HepG2 (cell line): ENCODE measurements around the gene LRRC27. TPM values are rescaled to one million over a fixed set of nuclear protein-coding genes. Genes with fewer than 3 reads are reported as not detected.
A peak's percentile ranks its signal among the peaks of the same experiment; 100 is the strongest.

Experiments used
- ATAC-seq: fragments of 200-7000 bp; cut with Tn5 transposase; 3 replicates; pipeline ENCODE4 v1.9.1; 2020; ENCODE audit warnings: mild to moderate bottlenecking, moderate library complexity
- BruUV-seq: library from RNA; stranded (reverse); fragments of 400-500 nt; replicated peaks from 2 replicates; lab custom pipeline; 2021; lab: Mats Ljungman, UMichigan
- CTCF ChIA-PET: fragments of 300-600 bp; formaldehyde crosslinking; extraction: SDS; loops from one replicate; lab custom pipeline; 2021; ENCODE audit warnings: low total read pairs, inconsistent platforms, low intra/inter-chr PET ratio; lab: Yijun Ruan, JAX
- POLR2A ChIA-PET: fragments of 350-600 bp; sonication (Branson Sonifier 250); formaldehyde crosslinking; loops from one replicate; lab custom pipeline; 2020; ENCODE audit warnings: antibody characterized with exemption, inconsistent platforms; lab: Yijun Ruan, JAX
- DNase-seq: peaks from one replicate; pipeline ENCODE4 v3.0.0-alpha.2; 2015; ENCODE audit warnings: low spot score
- FAIRE-seq: peaks from 3 replicates; lab custom pipeline; 2011; peaks lifted over from hg19 to GRCh38; lab: Jason Lieb, UNC
- H2AFZ ChIP-seq: one replicate; pipeline ENCODE4 v1.6.1; 2011; ENCODE audit warnings: low read length, inconsistent platforms
- H3K27ac ChIP-seq: fragments of 300-600 bp; 3 replicates; pipeline ENCODE4 v1.8.0; 2011; ENCODE audit warnings: mixed run types, mild to moderate bottlenecking, mixed read lengths, low read length, inconsistent platforms; ENCODE audit not compliant: insufficient read depth; ENCODE audit errors: extremely low read length
- H3K27me3 ChIP-seq, 2 experiments: fragments of 200-600 bp in 1 of 2; 2 replicates in 1 of 2; 3 replicates in 1 of 2; pipeline versions ENCODE4 v1.6.0 to v1.8.0; 2011; ENCODE audit warnings: low read length in 2 of 2, mild to moderate bottlenecking in 2 of 2, moderate library complexity in 2 of 2, inconsistent platforms in 1 of 2; ENCODE audit not compliant: insufficient read depth in 2 of 2, control insufficient read depth in 1 of 2
- H3K36me3 ChIP-seq, 2 experiments: fragments of 200-600 bp in 1 of 2; replicated peaks in 1 of 2; 2 replicates in 1 of 2; 3 replicates in 1 of 2; pipeline versions ENCODE4 v1.5.1 to v1.8.0; 2011; ENCODE audit warnings: low read length in 2 of 2, inconsistent platforms in 1 of 2; ENCODE audit not compliant: insufficient read depth in 2 of 2, control insufficient read depth in 1 of 2
- H3K4me1 ChIP-seq: 2 replicates; pipeline ENCODE4 v1.5.1; 2012; ENCODE audit warnings: low read length, inconsistent platforms; ENCODE audit not compliant: insufficient read depth
- H3K4me2 ChIP-seq: 2 replicates; pipeline ENCODE4 v1.6.0; 2011; ENCODE audit warnings: low read depth, low read length, inconsistent platforms
- H3K4me3 ChIP-seq, 3 experiments: fragments of 200-600 bp in 1 of 3; sonication (generic), shearing (Covaris generic) in 1 of 3; replicated peaks in 1 of 3; 2 replicates each; pipeline ENCODE4 v1.5.1; 2011 to 2016; ENCODE audit warnings: low read length in 3 of 3, inconsistent platforms in 2 of 3, low read depth in 2 of 3, mild to moderate bottlenecking in 2 of 3, control low read depth in 1 of 3, mixed read lengths in 1 of 3; ENCODE audit not compliant: insufficient read depth in 1 of 3
- H3K79me2 ChIP-seq: one replicate; pipeline ENCODE4 v1.6.1; 2011; ENCODE audit warnings: low read length, inconsistent platforms; ENCODE audit not compliant: insufficient read depth
- H3K9ac ChIP-seq: 2 replicates; pipeline ENCODE4 v1.6.0; 2011; ENCODE audit warnings: mild to moderate bottlenecking, low read depth, low read length, inconsistent platforms; ENCODE audit not compliant: insufficient read depth
- H3K9me3 ChIP-seq: 2 replicates; pipeline ENCODE4 v1.5.1; 2012; ENCODE audit warnings: mild to moderate bottlenecking, low read length
- H4K20me1 ChIP-seq: 2 replicates; pipeline ENCODE4 v1.6.0; 2011; ENCODE audit warnings: inconsistent platforms, mild to moderate bottlenecking, low read length, moderate library complexity; ENCODE audit not compliant: insufficient read depth
- CHD2 ChIP-seq: IDR thresholded peaks from 2 replicates; pipeline ENCODE4 v1.6.1; 2011; ENCODE audit warnings: low read depth, low read length, improper control_type of control experiment
- EED ChIP-seq: sonication (generic); formaldehyde crosslinking; IDR thresholded peaks from 2 replicates; pipeline ENCODE4 v1.5.0; 2020; ENCODE audit warnings: mild to moderate bottlenecking, missing genetic modification reagents
- HOMEZ ChIP-seq: IDR thresholded peaks from 2 replicates; pipeline ENCODE4 v1.6.1; 2016; ENCODE audit warnings: low read depth
- KDM3A ChIP-seq: IDR thresholded peaks from 2 replicates; pipeline ENCODE4 v1.6.1; 2018; ENCODE audit warnings: low read depth, missing compliant biosample characterization
- KLF9 ChIP-seq: IDR thresholded peaks from 2 replicates; pipeline ENCODE4 v1.6.1; 2016; ENCODE audit warnings: low read depth
- TBX2 ChIP-seq: sonication (generic); formaldehyde crosslinking; IDR thresholded peaks from 2 replicates; pipeline ENCODE4 v1.5.0; 2020; ENCODE audit warnings: missing genetic modification reagents, mild to moderate bottlenecking, borderline replicate concordance
- TERF1 ChIP-seq: sonication (generic); formaldehyde crosslinking; IDR thresholded peaks from 2 replicates; pipeline ENCODE4 v1.8.0; 2022; ENCODE audit warnings: mild to moderate bottlenecking, missing genetic modification reagents, moderate library complexity
- ZNF235 ChIP-seq: sonication (generic); formaldehyde crosslinking; IDR thresholded peaks from 2 replicates; pipeline ENCODE4 v1.8.1; 2023; ENCODE audit warnings: mild to moderate bottlenecking, missing genetic modification reagents, borderline replicate concordance
- ZNF296 ChIP-seq: sonication (generic); formaldehyde crosslinking; conservative IDR thresholded peaks from 2 replicates; pipeline ENCODE4 v1.5.0; 2020; ENCODE audit warnings: mild to moderate bottlenecking, missing genetic modification reagents
- ZNF766 ChIP-seq: sonication (generic); formaldehyde crosslinking; IDR thresholded peaks from 2 replicates; pipeline ENCODE4 v1.5.0; 2020; ENCODE audit warnings: missing genetic modification reagents, borderline replicate concordance
- ZSCAN22 ChIP-seq: sonication (generic); formaldehyde crosslinking; IDR thresholded peaks from 2 replicates; pipeline ENCODE4 v1.4.0; 2020; ENCODE audit warnings: mild to moderate bottlenecking, missing genetic modification reagents
- WGBS: methylation state at CpG from one replicate; pipeline ENCODE4 v1.1.6; 2017; ENCODE audit warnings: low lambda C conversion rate; 5-methylcytosine and 5-hydroxymethylcytosine counted together
- in situ Hi-C: cut with HindIII; loops from 2 replicates; pipeline ENCODE4 v1.10.0; 2017; ENCODE audit warnings: low pct_unique_long_range_greater_than_20kb; ENCODE audit not compliant: extremely low pct_ligation_motif_present
- intact Hi-C: fragments of 100-400 bp; cut with micrococcal nuclease; formaldehyde crosslinking; loops from one replicate; pipeline ENCODE4 v1.10.0; 2022; ENCODE audit not compliant: unreplicated experiment
- polyA plus RNA-seq, 8 experiments: library from polyadenylated mRNA; depleted of rRNA in 3 of 8; stranded (reverse) in 7 of 8; unstranded in 1 of 8; fragments of >200 nt; fragmentation: Illumina TruSeq in 4 of 8; extraction: Trizol in 4 of 8; gene quantifications; 2 replicates each; pipeline versions ENCODE4 v1.2.1 to v1.2.3, GENCODE V29; 2011 to 2016; ENCODE audit warnings: low read depth in 4 of 8, missing spikeins in 1 of 8, mixed read lengths in 1 of 8; ENCODE audit not compliant: insufficient read depth in 1 of 8
- total RNA-seq, 5 experiments: library from RNA; depleted of rRNA; stranded (reverse); fragments of >200 nt; fragmentation: Illumina TruSeq; extraction: Trizol; gene quantifications; 2 replicates each; pipeline ENCODE4 v1.2.3, GENCODE V29; 2016; ENCODE audit warnings: low read depth in 1 of 5
- TF ChIP-seq, protein P1 (sequence below): sonication (generic); formaldehyde crosslinking; IDR thresholded peaks from 2 replicates; pipeline ENCODE4 v1.5.0; 2020; ENCODE audit warnings: mild to moderate bottlenecking, missing genetic modification reagents
- TF ChIP-seq, protein P2 (sequence below): sonication (generic); formaldehyde crosslinking; IDR thresholded peaks from 2 replicates; pipeline ENCODE4 v1.8.0; 2022; ENCODE audit warnings: mild to moderate bottlenecking, missing genetic modification reagents
- TF ChIP-seq, protein P3 (sequence below): IDR thresholded peaks from 2 replicates; pipeline ENCODE4 v1.6.1; 2016
- TF ChIP-seq, protein P4 (sequence below): IDR thresholded peaks from 2 replicates; pipeline ENCODE4 v1.6.1; 2012; ENCODE audit warnings: inconsistent platforms

The LRRC27 gene
- total and polyA plus RNA-seq, 2 of the 13 experiments (the other 11 are each of a cell fraction or from before 2014, with no cell fraction given) = 4.2 to 4.6 TPM

- no peaks in the 10 kb centered on the region; a peak in 2 of 5 replicates for H3K27me3 ChIP-seq
- no peaks in the 10 kb centered on the region for H4K20me1 ChIP-seq
- CTCF ChIA-PET = no interaction called here
- intact Hi-C loops (no loop called here), in situ Hi-C loops (no loop called here)
- H2AFZ ChIP-seq = no peak overlapping the region
- POLR2A ChIA-PET = interaction anchor here (1.2 kb wide), 1 partner anchor 30 kb away, joined by 3 read pairs; no protein-coding TSS in a partner anchor
- DNase-seq (no peak), ATAC-seq (peak; percentile 76), FAIRE-seq (no peak)
- peaks cover 21% of the 10 kb centered on the region for H3K4me1 ChIP-seq
- H3K79me2 ChIP-seq = no peaks in the 10 kb centered on the region
- no TSS peak for BruUV-seq
- no peaks in the 10 kb centered on the region for H3K9me3 ChIP-seq
- H3K4me3 ChIP-seq = peak overlapping the region in 1 of 3 experiments; percentile 58; a peak in 2 of 6 replicates
- H3K9ac ChIP-seq = no peak overlapping the region
- no peak overlapping the region for H3K27ac ChIP-seq
- peak overlapping the region; percentile 68 for H3K4me2 ChIP-seq
- WGBS = 48% methylated on average over 18 of the region's 36 CpGs
- no peaks in the 10 kb centered on the region for H3K36me3 ChIP-seq
- TF ChIP-seq ZNF235 (no peak), TERF1 (no peak), KDM3A (CRISPR knock-in tag) (no peak), CHD2 (no peak), ZNF296 (CRISPR knock-in tag) (no peak), ZSCAN22 (CRISPR knock-in tag) (no peak), HOMEZ (CRISPR knock-in tag) (no peak), TBX2 (peak; percentile 23; the same call in 1 of the 2 replicates), KLF9 (CRISPR knock-in tag) (0 out of 2 replicates have a peak, but pooled peaks have one; percentile 41), EED (CRISPR knock-in tag) (0 out of 2 replicates have a peak, but pooled peaks have one; percentile 50), ZNF766 (CRISPR knock-in tag) (no peak)
- TF ChIP-seq, protein P1, sequence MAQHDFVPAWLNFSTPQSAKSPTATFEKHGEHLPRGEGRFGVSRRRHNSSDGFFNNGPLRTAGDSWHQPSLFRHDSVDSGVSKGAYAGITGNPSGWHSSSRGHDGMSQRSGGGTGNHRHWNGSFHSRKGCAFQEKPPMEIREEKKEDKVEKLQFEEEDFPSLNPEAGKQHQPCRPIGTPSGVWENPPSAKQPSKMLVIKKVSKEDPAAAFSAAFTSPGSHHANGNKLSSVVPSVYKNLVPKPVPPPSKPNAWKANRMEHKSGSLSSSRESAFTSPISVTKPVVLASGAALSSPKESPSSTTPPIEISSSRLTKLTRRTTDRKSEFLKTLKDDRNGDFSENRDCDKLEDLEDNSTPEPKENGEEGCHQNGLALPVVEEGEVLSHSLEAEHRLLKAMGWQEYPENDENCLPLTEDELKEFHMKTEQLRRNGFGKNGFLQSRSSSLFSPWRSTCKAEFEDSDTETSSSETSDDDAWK (CRISPR knock-in tag) = no peak
- TF ChIP-seq, protein P2, sequence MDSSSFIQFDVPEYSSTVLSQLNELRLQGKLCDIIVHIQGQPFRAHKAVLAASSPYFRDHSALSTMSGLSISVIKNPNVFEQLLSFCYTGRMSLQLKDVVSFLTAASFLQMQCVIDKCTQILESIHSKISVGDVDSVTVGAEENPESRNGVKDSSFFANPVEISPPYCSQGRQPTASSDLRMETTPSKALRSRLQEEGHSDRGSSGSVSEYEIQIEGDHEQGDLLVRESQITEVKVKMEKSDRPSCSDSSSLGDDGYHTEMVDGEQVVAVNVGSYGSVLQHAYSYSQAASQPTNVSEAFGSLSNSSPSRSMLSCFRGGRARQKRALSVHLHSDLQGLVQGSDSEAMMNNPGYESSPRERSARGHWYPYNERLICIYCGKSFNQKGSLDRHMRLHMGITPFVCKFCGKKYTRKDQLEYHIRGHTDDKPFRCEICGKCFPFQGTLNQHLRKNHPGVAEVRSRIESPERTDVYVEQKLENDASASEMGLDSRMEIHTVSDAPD (CRISPR knock-in tag) = no peak
- TF ChIP-seq, protein P3, sequence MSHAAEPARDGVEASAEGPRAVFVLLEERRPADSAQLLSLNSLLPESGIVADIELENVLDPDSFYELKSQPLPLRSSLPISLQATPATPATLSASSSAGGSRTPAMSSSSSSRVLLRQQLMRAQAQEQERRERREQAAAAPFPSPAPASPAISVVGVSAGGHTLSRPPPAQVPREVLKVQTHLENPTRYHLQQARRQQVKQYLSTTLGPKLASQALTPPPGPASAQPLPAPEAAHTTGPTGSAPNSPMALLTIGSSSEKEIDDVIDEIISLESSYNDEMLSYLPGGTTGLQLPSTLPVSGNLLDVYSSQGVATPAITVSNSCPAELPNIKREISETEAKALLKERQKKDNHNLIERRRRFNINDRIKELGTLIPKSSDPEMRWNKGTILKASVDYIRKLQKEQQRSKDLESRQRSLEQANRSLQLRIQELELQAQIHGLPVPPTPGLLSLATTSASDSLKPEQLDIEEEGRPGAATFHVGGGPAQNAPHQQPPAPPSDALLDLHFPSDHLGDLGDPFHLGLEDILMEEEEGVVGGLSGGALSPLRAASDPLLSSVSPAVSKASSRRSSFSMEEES = no peak
- TF ChIP-seq, protein P4, sequence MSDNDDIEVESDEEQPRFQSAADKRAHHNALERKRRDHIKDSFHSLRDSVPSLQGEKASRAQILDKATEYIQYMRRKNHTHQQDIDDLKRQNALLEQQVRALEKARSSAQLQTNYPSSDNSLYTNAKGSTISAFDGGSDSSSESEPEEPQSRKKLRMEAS = peak; percentile 44; the same call in 1 of the 2 replicates
Measured at GRCh38 chr10:132282667-132283603, 49.1 kb upstream of the LRRC27 start.
